CD4-positive, alpha-beta T cell treated with Interleukin-4 for 1 hour (primary cell): Measurements from ENCODE around the gene NFAT5.

Experiments
- DNase-seq, 2 donors: peaks; one replicate each; pipeline ENCODE4 v3.0.0-alpha.2; 2020 to 2022

NFAT5 gene

GRCh38 chr16:69651217-69651616, 85.5 kb downstream of the NFAT5 start:
- no peak for DNase-seq

- no peak for DNase-seq
These were observed 88.6 kb downstream of the NFAT5 start for GRCh38 chr16:69654280-69654931.

GRCh38 chr16:69660166-69660565, 94.4 kb downstream of the NFAT5 start:
- no peak for DNase-seq

- no peak for DNase-seq
These were observed 97.1 kb downstream of the NFAT5 start for GRCh38 chr16:69662901-69663300.

GRCh38 chr16:69663846-69664245, 98.1 kb downstream of the NFAT5 start:
- no peak for DNase-seq

DNA sequence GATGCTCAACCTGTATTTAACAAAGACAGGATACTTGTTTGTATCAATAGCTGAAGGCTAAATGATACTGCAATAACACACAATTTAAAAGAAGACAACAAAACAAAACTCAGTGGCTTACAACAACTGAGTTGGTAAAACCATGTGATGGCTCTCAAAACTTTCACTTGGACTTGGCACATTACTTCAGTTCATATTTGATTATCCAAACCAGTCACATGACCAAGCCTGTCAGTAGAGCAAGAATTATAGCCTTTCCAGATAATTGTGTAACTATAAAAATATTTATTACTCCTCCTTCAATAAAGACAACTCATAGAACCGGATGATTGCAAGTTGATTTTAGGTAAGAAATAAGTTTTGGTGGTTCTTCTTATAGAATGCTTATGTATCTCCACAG, 103.8 kb downstream of the NFAT5 start:
- no peak for DNase-seq

GRCh38 chr16:69672315-69672997, 106.7 kb downstream of the NFAT5 start:
- DNase-seq: no peak

- no peak for DNase-seq
These were observed 107.4 kb downstream of the NFAT5 start for GRCh38 chr16:69672998-69673713.

GRCh38 chr16:69680358-69680757, 114.6 kb downstream of the NFAT5 start:
- no peak for DNase-seq

- DNase-seq: no peak
These were observed 122.8 kb downstream of the NFAT5 start for GRCh38 chr16:69688589-69688988.

DNA sequence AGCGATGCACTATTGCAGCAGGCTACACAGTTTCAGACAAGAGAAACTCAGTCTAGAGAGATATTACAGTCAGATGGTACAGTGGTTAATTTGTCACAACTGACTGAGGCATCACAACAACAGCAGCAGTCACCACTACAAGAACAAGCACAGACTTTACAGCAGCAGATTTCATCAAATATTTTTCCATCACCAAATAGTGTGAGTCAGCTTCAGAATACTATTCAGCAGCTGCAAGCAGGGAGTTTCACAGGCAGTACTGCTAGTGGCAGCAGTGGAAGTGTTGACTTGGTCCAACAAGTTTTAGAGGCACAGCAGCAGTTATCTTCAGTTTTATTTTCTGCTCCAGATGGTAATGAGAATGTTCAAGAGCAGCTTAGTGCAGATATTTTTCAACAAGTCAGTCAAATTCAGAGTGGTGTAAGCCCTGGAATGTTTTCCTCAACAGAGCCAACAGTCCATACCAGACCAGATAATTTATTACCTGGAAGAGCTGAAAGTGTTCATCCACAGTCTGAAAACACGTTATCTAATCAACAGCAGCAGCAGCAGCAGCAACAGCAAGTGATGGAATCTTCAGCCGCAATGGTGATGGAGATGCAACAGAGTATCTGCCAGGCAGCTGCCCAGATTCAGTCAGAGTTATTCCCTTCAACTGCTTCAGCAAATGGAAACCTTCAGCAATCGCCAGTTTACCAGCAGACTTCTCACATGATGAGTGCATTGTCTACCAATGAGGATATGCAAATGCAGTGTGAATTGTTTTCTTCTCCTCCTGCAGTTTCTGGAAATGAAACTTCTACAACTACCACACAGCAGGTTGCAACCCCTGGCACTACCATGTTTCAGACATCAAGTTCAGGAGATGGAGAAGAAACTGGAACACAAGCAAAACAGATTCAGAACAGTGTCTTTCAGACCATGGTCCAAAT, 126.5 kb downstream of the NFAT5 start:
- no peak for DNase-seq

- DNase-seq: no peak
These were observed 128.2 kb downstream of the NFAT5 start for GRCh38 chr16:69693916-69694315.

- DNase-seq: no peak
These were observed 132.6 kb downstream of the NFAT5 start for GRCh38 chr16:69698404-69698803.

DNA sequence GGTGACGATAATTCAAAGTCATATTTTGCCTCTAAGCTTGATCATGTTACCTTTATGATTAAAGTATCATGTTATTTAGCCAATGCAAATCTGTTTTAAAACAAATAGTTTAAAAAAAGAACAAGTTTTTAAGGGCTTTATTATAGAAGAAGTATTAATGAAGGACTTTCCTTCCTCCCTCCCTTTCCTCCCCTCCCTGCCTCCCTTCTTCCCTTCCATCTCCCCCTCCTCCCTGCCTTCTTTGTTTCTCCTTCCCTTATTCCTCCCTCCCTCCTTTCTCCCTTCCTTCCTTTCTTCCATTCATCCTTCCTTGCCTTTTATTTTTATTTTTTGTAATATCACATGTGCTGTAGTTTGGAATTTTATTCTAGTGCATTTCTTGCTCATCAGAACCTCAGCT, 134.1 kb downstream of the NFAT5 start:
- DNase-seq: no peak

DNA sequence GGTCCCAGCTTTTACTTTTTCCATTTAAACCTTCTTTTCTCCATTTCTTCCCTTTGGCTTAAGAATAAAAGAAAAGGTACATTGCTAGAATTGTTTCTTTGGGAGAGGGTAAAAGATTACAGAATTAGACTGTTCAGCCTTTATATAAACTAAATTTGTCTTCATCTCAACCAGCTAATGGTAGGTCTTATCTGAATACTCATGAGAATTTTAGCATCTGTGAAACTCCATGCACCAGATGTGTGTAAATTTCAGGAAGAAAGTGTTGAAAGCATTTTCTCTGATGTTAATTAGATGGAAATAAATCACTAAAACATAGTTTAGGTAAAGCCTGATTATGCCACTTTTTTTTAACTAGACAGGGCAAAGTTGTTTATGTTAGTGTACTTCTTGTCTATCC, 135.7 kb downstream of the NFAT5 start:
- DNase-seq: no peak

DNA sequence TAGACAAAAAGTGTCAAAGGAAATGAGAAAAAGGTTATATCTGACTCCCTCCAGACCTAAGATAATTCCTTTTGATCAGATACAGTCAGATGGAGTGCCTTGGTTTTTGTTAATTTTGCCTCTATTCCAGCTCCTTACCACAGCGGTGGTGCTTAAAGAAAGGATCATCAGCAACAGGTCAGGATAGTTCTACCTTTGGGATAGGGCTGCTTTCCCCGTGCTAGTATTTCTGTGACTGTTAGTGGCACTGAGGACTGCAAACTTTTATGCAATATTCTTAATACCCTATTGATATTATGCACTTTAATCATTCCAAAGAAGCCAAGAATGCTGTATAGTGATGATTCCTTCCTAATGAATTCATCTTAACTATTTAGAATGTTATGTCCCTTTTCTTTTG, 136.1 kb downstream of the NFAT5 start:
- DNase-seq: no peak

DNA sequence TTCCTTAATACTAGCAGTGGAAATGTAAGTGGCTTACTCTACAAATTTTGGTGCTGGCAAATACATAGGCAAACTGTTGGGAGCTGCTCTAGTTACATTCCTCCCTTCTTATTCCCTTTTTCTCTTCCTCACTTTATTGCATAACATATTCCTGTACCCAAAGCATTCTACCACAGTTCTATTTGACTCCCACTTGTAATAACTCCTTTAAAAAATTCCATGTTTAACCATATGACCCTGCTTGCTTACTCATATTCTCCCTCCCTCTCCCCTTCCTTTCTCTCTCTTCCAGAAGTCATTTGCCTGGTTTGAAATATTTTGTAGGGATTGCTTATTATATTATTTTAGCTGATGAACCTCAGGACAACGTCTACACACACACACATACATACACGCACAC, 137.9 kb downstream of the NFAT5 start:
- DNase-seq: no peak

- DNase-seq: no peak
These were observed 140.6 kb downstream of the NFAT5 start for GRCh38 chr16:69706256-69706974.

DNA sequence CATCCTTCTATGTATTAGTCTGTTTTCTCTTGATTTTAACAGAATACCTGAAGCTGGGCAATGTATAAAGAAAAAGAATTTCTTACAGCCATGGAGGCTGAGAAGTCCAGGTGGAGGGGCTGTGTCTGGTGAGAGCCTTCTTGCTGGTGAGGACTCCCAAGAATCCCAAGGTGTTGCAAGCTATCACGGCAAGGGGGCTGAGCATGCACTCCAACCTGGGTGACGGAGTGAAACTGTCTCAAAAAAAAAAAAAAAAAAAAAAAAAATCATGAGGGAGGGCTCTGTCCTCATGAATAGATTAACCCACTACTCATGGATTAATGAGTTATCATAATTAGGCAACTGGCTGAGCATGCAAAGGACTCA, 141.2 kb downstream of the NFAT5 start:
- DNase-seq: no peak

DNA sequence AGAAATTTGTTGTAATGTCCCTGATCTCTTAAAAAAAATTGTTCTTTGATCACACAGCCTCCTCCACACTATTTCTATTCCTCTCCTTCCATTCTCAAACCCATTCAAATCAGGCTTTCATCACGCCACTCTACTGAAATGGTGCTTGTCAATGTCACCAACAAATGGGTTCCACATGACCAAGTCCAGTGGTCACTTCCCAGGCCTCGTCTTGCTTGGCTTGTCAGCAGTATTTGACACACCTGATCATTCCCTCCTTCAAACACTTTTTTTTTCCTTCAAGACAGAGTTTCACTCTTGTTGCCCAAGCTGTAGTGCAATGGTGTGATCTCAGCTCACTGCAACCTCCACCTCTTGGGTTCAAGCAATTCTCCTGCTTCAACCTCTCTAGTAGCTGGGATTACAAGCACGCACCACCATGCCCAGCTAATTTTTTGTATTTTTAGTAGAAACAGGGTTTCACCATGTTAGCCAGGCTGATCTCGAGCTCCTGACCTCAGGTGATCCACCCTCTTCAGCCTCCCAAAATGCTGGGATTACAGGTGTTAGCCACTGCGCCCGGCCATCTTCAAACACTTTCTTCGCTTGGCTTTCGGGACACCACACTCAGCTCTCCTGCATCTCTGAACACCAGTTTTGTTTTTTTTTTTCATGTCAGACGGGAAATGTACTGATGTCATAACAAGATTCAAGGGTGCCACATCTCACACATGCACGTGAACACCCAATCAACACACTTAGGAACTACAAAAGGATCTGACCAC, 142.3 kb downstream of the NFAT5 start:
- no peak for DNase-seq

- peak in 1 of 2 donors; percentile 75 for DNase-seq
These were observed 143.8 kb downstream of the NFAT5 start for GRCh38 chr16:69709456-69710084.
